HepG2 (cell line): Measurements from ENCODE around the gene TCF20. TPM values are rescaled to one million over a fixed set of nuclear protein-coding genes. Genes with fewer than 3 reads are reported as not detected.

Experiments
- ATAC-seq: fragments of 200-7000 bp; cut with Tn5 transposase; 3 replicates; pipeline ENCODE4 v1.9.1; 2020; ENCODE audit warnings: mild to moderate bottlenecking, moderate library complexity
- BruUV-seq: library from RNA; stranded (reverse); fragments of 400-500 nt; replicated peaks from 2 replicates; lab custom pipeline; 2021; lab: Mats Ljungman, UMichigan
- CTCF ChIA-PET: fragments of 300-600 bp; formaldehyde crosslinking; extraction: SDS; loops from one replicate; lab custom pipeline; 2021; ENCODE audit warnings: low total read pairs, inconsistent platforms, low intra/inter-chr PET ratio; lab: Yijun Ruan, JAX
- POLR2A ChIA-PET: fragments of 350-600 bp; sonication (Branson Sonifier 250); formaldehyde crosslinking; loops from one replicate; lab custom pipeline; 2020; ENCODE audit warnings: antibody characterized with exemption, inconsistent platforms; lab: Yijun Ruan, JAX
- DNase-seq: peaks from one replicate; pipeline ENCODE4 v3.0.0-alpha.2; 2015; ENCODE audit warnings: low spot score
- FAIRE-seq: peaks from 3 replicates; lab custom pipeline; 2011; peaks lifted over from hg19 to GRCh38; lab: Jason Lieb, UNC
- H2AFZ ChIP-seq: one replicate; pipeline ENCODE4 v1.6.1; 2011; ENCODE audit warnings: low read length, inconsistent platforms
- H3K27ac ChIP-seq: fragments of 300-600 bp; 3 replicates; pipeline ENCODE4 v1.8.0; 2011; ENCODE audit warnings: mixed run types, mild to moderate bottlenecking, mixed read lengths, low read length, inconsistent platforms; ENCODE audit not compliant: insufficient read depth; ENCODE audit errors: extremely low read length
- H3K27me3 ChIP-seq, 2 experiments: fragments of 200-600 bp in 1 of 2; 2 replicates in 1 of 2; 3 replicates in 1 of 2; pipeline versions ENCODE4 v1.6.0 to v1.8.0; 2011; ENCODE audit warnings: low read length in 2 of 2, mild to moderate bottlenecking in 2 of 2, moderate library complexity in 2 of 2, inconsistent platforms in 1 of 2; ENCODE audit not compliant: insufficient read depth in 2 of 2, control insufficient read depth in 1 of 2
- H3K36me3 ChIP-seq, 2 experiments: fragments of 200-600 bp in 1 of 2; replicated peaks in 1 of 2; 2 replicates in 1 of 2; 3 replicates in 1 of 2; pipeline versions ENCODE4 v1.5.1 to v1.8.0; 2011; ENCODE audit warnings: low read length in 2 of 2, inconsistent platforms in 1 of 2; ENCODE audit not compliant: insufficient read depth in 2 of 2, control insufficient read depth in 1 of 2
- H3K4me1 ChIP-seq: 2 replicates; pipeline ENCODE4 v1.5.1; 2012; ENCODE audit warnings: low read length, inconsistent platforms; ENCODE audit not compliant: insufficient read depth
- H3K4me2 ChIP-seq: 2 replicates; pipeline ENCODE4 v1.6.0; 2011; ENCODE audit warnings: low read depth, low read length, inconsistent platforms
- H3K4me3 ChIP-seq, 3 experiments: fragments of 200-600 bp in 1 of 3; sonication (generic), shearing (Covaris generic) in 1 of 3; replicated peaks in 1 of 3; 2 replicates each; pipeline ENCODE4 v1.5.1; 2011 to 2016; ENCODE audit warnings: low read length in 3 of 3, inconsistent platforms in 2 of 3, low read depth in 2 of 3, mild to moderate bottlenecking in 2 of 3, control low read depth in 1 of 3, mixed read lengths in 1 of 3; ENCODE audit not compliant: insufficient read depth in 1 of 3
- H3K79me2 ChIP-seq: one replicate; pipeline ENCODE4 v1.6.1; 2011; ENCODE audit warnings: low read length, inconsistent platforms; ENCODE audit not compliant: insufficient read depth
- H3K9ac ChIP-seq: 2 replicates; pipeline ENCODE4 v1.6.0; 2011; ENCODE audit warnings: mild to moderate bottlenecking, low read depth, low read length, inconsistent platforms; ENCODE audit not compliant: insufficient read depth
- H3K9me3 ChIP-seq: 2 replicates; pipeline ENCODE4 v1.5.1; 2012; ENCODE audit warnings: mild to moderate bottlenecking, low read length
- H4K20me1 ChIP-seq: 2 replicates; pipeline ENCODE4 v1.6.0; 2011; ENCODE audit warnings: inconsistent platforms, mild to moderate bottlenecking, low read length, moderate library complexity; ENCODE audit not compliant: insufficient read depth
- AHR ChIP-seq: IDR thresholded peaks from 2 replicates; pipeline ENCODE4 v1.6.1; 2018; ENCODE audit warnings: missing genetic modification reagents, missing compliant biosample characterization
- ATF3 ChIP-seq: sonication (generic); formaldehyde crosslinking; IDR thresholded peaks from 2 replicates; pipeline ENCODE4 v1.4.0; 2020; ENCODE audit warnings: missing genetic modification reagents
- FOXP1 ChIP-seq, 2 experiments: fragments of 450-650 bp in 1 of 2; IDR thresholded peaks; 2 replicates each; pipeline ENCODE4 v1.6.1; 2017 to 2018; ENCODE audit warnings: antibody characterized with exemption in 1 of 2
- HNRNPL ChIP-seq: fragments of 200-400 bp; formaldehyde crosslinking; IDR thresholded peaks from 2 replicates; pipeline ENCODE4 v1.6.1; 2017; ENCODE audit warnings: mild to moderate bottlenecking, low read depth, low read length
- MAF1 ChIP-seq: sonication (generic); formaldehyde crosslinking; IDR thresholded peaks from 2 replicates; pipeline ENCODE4 v1.5.0; 2020; ENCODE audit warnings: missing genetic modification reagents, borderline replicate concordance
- PATZ1 ChIP-seq: sonication (generic); formaldehyde crosslinking; IDR thresholded peaks from 2 replicates; pipeline ENCODE4 v1.4.0; 2020; ENCODE audit warnings: missing genetic modification reagents
- SOX5 ChIP-seq: IDR thresholded peaks from 2 replicates; pipeline ENCODE4 v1.6.1; 2016; ENCODE audit warnings: borderline replicate concordance
- ZNF260 ChIP-seq: sonication (generic); formaldehyde crosslinking; IDR thresholded peaks from 2 replicates; pipeline ENCODE4 v1.4.0; 2020; ENCODE audit warnings: missing genetic modification reagents, low read depth, mild to moderate bottlenecking, borderline replicate concordance
- ZNF343 ChIP-seq: sonication (generic); formaldehyde crosslinking; IDR thresholded peaks from 2 replicates; pipeline ENCODE4 v1.4.0; 2020; ENCODE audit warnings: mild to moderate bottlenecking, missing genetic modification reagents
- ZNF367 ChIP-seq: sonication (generic); formaldehyde crosslinking; IDR thresholded peaks from 2 replicates; pipeline ENCODE4 v1.4.0; 2020; ENCODE audit warnings: missing genetic modification reagents, borderline replicate concordance
- ZNF446 ChIP-seq: sonication (generic); formaldehyde crosslinking; IDR thresholded peaks from 2 replicates; pipeline ENCODE4 v1.5.0; 2020; ENCODE audit warnings: mild to moderate bottlenecking, missing genetic modification reagents
- ZNF543 ChIP-seq: sonication (generic); formaldehyde crosslinking; IDR thresholded peaks from 2 replicates; pipeline ENCODE4 v1.4.0; 2020; ENCODE audit warnings: mild to moderate bottlenecking, missing genetic modification reagents
- ZNF674 ChIP-seq: sonication (generic); formaldehyde crosslinking; IDR thresholded peaks from 2 replicates; pipeline ENCODE4 v1.5.0; 2020; ENCODE audit warnings: low read depth, mild to moderate bottlenecking, missing genetic modification reagents
- ZNF703 ChIP-seq: sonication (generic); formaldehyde crosslinking; IDR thresholded peaks from 2 replicates; pipeline ENCODE4 v1.5.1; 2020; ENCODE audit warnings: missing genetic modification reagents, mild to moderate bottlenecking, moderate library complexity, borderline replicate concordance
- ZNF781 ChIP-seq: sonication (generic); formaldehyde crosslinking; IDR thresholded peaks from 2 replicates; pipeline ENCODE4 v1.5.1; 2020; ENCODE audit warnings: borderline replicate concordance, mild to moderate bottlenecking, missing genetic modification reagents; ENCODE audit errors: not compliant biosample characterization
- WGBS: methylation state at CpG from one replicate; pipeline ENCODE4 v1.1.6; 2017; ENCODE audit warnings: low lambda C conversion rate; 5-methylcytosine and 5-hydroxymethylcytosine counted together
- in situ Hi-C: cut with HindIII; loops from 2 replicates; pipeline ENCODE4 v1.10.0; 2017; ENCODE audit warnings: low pct_unique_long_range_greater_than_20kb; ENCODE audit not compliant: extremely low pct_ligation_motif_present
- intact Hi-C: fragments of 100-400 bp; cut with micrococcal nuclease; formaldehyde crosslinking; loops from one replicate; pipeline ENCODE4 v1.10.0; 2022; ENCODE audit not compliant: unreplicated experiment
- polyA plus RNA-seq, 8 experiments: library from polyadenylated mRNA; depleted of rRNA in 3 of 8; stranded (reverse) in 7 of 8; unstranded in 1 of 8; fragments of >200 nt; fragmentation: Illumina TruSeq in 4 of 8; extraction: Trizol in 4 of 8; gene quantifications; 2 replicates each; pipeline versions ENCODE4 v1.2.1 to v1.2.3, GENCODE V29; 2011 to 2016; ENCODE audit warnings: low read depth in 4 of 8, missing spikeins in 1 of 8, mixed read lengths in 1 of 8; ENCODE audit not compliant: insufficient read depth in 1 of 8
- total RNA-seq, 5 experiments: library from RNA; depleted of rRNA; stranded (reverse); fragments of >200 nt; fragmentation: Illumina TruSeq; extraction: Trizol; gene quantifications; 2 replicates each; pipeline ENCODE4 v1.2.3, GENCODE V29; 2016; ENCODE audit warnings: low read depth in 1 of 5

The TCF20 gene
- total and polyA plus RNA-seq, 2 of the 13 experiments (the other 11 are each of a cell fraction or from before 2014, with no cell fraction given): 12.8 to 23.7 TPM

GRCh38 chr22:42308892-42309468 lies 38.5 kb upstream of the TCF20 start:
- no peak overlapping the region for H2AFZ ChIP-seq
- intact Hi-C loops (no loop called here), in situ Hi-C loops (no loop called here)
- H3K36me3 ChIP-seq: no peaks in the 10 kb centered on the region
- DNase-seq (peak; percentile 43), FAIRE-seq (no peak)
- no peak overlapping the region for H3K27ac ChIP-seq
- ChIA-PET POLR2A (no interaction called here), CTCF (no interaction called here)
- H4K20me1 ChIP-seq: no peaks in the 10 kb centered on the region
- H3K4me3 ChIP-seq: no peak overlapping the region; a peak in 1 of 6 replicates
- BruUV-seq: no TSS peak
- H3K4me2 ChIP-seq: 0 out of 2 replicates have a peak overlapping the region, but pooled peaks have one; percentile 18
- H3K4me1 ChIP-seq: peaks cover 45% of the 10 kb centered on the region
- H3K79me2 ChIP-seq: no peaks in the 10 kb centered on the region
- no peak for TF ChIP-seq ZNF260
- TF ChIP-seq AHR (CRISPR knock-in tag): no peak
- TF ChIP-seq ZNF446 (CRISPR knock-in tag): no peak
- no peak for TF ChIP-seq ZNF543 (CRISPR knock-in tag)
- TF ChIP-seq FOXP1 (IDR thresholded peaks at IDR 0.05): no peak
- no peak for TF ChIP-seq FOXP1 (CRISPR knock-in tag; IDR thresholded peaks at IDR 0.05)
- TF ChIP-seq ZNF367 (CRISPR knock-in tag): no peak
- TF ChIP-seq ZNF781 (CRISPR knock-in tag): no peak
- TF ChIP-seq HNRNPL: 0 out of 2 replicates have a peak, but pooled peaks have one; percentile 20
- TF ChIP-seq SOX5 (CRISPR knock-in tag): no peak
- no peak for TF ChIP-seq ATF3
- TF ChIP-seq ZNF674 (CRISPR knock-in tag): no peak
- TF ChIP-seq ZNF703 (CRISPR knock-in tag): no peak
- no peak for TF ChIP-seq ZNF343
- no peak for TF ChIP-seq MAF1 (CRISPR knock-in tag)
- TF ChIP-seq PATZ1 (CRISPR knock-in tag): peak; percentile 52; the same call in 1 of the 2 replicates
- TF ChIP-seq, all 625 proteins: peak for 2
- 94% methylated on average over 2 of the region's 17 CpGs for WGBS
- Histone ChIP-seq H3K27me3 (peaks cover 3 to 49% of the 10 kb centered on the region in 2 experiments; a peak in 4 of 5 replicates), H3K9me3 (no peaks in the 10 kb centered on the region), H3K9ac (no peak overlapping the region)
- ATAC-seq: peak; percentile 22
